Stimulated activated CD4-positive, alpha-beta T cell treated with anti-CD3 and anti-CD28 coated beads, Interleukin-15, amount 100 ng/mL, for 48 hours (primary cell): ENCODE measurements around the gene MYADML2.

Source experiments
- DNase-seq, 2 donors: peaks; one replicate each; pipeline ENCODE4 v3.0.0-alpha.2; 2020; ENCODE audit warnings: low read depth in 2 of 2

MYADML2 gene

DNA sequence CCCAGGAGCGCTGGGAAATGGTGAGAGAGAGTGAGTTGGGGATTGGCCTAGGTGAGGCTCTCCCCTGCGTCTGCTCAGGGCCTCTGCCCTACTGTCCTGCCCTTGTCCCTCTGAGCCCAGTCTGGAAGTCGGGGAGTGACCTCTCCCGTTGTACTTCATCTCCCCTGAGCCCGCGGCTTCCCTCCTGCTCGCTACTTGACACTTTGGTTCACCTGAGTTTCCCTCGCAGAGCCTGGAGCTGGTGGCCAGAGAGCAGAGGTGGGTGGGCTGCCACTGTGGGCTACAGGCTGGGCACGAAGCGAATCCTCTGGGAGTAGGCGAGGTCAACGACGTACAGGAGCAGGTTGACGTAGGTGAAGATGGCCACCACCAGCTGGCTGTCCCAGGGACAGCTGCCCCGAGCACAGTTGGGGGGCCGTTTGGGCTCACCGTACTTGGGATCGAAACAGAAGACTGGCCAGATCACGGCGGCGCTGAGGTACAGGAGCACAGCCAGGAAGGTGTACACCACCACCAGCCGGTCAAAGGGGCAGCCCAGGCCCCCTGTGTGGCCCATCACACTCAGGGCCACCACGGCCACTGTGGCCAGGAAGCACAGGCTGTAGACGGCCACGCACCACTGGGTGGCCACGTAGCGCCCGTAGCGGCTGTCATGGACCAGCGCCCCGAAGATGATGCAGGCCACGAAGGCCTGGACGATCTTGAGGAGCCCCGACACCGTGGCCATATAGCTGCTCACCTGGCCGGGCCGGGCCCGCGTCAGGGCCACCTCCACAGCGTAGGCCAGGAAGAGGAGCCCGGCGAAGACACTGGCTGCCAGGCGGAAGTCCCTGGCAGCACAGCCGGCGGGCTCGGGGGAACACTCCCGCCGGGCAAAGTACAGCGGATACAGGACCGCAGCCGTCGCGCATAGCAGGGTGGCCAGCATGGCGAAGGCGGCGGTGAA, 6.2 kb downstream of the MYADML2 start:
- DNase-seq = no peak

- no peak for DNase-seq
These were observed 7.1 kb downstream of the MYADML2 start for GRCh38 chr17:81939881-81940385.

DNA sequence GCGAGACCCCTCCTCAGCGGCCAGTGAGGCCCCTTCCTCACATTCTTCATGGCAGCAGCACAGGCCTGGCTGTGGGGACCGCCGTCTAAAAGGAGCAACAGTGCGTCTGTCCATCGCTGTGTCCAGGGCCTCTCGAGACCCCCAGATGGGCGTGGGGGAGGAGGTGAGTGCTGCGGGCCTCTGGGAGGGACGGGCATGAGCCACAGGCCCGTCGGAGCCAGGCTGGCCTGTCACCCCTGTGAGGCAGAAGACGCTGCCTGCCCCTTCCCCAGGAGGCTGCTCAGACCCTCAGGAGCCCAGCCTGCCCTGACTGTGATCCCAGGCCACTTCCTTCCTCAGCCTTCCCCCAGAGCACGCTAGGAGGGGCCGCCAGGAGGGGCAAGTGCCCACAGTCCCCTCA, 7.8 kb downstream of the MYADML2 start:
- no peak for DNase-seq

DNA sequence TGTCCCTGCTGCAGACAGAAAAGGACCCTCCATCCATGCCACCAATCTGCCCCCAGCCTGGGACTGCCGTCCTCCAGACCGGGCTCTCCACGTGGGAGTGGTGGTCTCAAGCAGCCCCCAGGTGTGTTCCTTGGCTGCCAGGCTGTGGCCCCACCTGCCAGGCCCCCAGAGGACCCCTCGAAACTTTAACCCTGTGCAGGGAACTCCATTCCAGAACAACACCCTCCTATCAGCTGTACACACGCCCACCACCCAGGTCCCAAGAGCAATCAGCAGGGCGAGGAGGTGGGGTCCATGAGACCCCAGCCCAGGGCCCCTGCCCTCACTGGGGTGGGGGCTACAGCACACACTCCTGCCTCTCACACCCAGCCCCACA, 11.3 kb downstream of the MYADML2 start:
- no peak for DNase-seq

- no peak for DNase-seq
These were observed 12.0 kb downstream of the MYADML2 start for GRCh38 chr17:81934850-81935708.

DNA sequence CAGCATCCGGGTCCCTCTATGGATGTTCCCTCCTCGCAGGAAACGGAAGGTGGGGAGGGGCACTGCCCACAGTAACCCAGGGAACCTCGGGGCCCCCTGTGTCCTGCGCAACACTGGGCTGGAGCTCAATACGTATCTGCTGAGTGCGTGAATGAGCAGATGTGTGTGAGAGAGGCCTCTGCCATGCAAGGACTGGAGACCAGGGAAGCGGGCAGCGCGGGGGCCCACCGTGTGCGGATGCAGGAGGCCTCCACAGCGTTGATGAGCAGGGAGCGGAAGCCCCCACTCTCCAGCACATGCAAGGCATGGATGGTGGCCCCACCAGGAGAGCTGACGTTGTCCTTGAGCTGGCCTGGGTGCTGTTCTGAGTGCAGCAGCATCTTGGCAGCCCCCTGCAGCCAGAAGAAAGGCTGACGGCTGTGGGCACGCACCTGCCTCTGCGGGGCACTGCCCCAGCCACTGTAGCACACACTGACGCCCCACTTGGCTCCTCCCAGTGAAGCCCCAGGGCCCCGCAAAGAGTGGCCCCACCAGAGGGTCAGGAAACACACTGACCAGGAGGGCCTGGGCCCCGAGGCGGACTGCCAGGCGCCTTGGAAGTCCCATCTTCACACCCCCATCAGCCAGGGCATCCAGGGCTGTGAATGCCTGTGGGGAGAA, 12.8 kb downstream of the MYADML2 start:
- no peak for DNase-seq

- DNase-seq = no peak
These were observed 13.8 kb downstream of the MYADML2 start for GRCh38 chr17:81933178-81933699.

GRCh38 chr17:81932333-81932983, 14.6 kb downstream of the MYADML2 start:
- DNase-seq = no peak

DNA sequence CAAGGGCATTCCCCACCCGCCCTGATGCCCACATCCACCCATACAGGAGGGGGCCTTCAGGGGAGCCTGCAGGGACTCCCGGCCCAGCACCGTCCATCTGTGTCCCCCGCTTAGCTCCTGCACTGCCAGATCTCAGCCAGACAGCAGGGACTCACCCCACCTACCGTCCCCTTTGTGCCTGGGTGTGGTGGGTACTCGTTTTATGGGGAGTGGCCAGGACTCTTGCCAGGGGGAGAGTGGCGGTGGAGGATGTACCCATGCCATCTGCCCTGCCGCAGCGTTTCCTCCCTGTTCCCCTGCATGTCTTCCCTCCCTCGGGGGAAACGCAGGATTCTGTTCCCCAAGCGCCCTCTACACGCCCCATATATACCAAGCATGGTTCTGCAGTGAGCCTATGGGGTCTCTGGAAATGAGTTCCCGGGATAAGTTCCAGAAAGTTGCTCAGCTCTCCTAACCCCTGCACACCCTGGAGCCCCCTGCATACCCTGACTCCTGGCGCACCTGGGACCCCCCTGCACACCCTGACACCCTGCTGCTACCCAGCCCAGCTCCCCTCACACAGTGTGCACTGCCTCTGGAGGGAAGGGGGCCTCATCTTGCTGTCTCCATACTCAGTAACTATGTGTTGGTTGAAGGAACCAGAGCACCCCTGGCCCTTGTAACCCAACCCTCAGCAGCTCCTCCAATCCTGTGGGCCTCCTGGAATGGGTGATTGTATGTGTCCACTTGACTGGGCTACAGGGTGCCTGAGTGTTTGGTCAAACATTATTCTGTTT, 15.3 kb downstream of the MYADML2 start:
- no peak for DNase-seq

DNA sequence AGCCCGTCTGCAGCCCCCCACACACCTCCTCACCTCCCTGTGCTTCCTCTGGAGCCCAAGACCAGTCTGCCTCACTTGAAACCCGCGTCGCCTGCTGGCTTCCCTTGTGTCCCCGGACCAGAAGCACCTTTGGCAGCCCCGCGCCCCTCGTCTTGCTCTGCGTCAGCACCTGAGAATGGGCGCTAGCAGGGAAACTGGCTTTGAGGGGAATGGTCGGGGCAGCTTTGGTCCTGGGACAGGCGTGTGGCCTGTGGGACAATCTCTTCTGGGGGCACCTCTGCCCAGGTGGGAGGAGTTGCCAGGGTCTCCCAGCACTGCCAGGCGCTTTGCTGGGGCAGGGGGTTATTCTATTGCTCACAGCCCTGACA, 15.9 kb downstream of the MYADML2 start:
- DNase-seq = no peak

DNA sequence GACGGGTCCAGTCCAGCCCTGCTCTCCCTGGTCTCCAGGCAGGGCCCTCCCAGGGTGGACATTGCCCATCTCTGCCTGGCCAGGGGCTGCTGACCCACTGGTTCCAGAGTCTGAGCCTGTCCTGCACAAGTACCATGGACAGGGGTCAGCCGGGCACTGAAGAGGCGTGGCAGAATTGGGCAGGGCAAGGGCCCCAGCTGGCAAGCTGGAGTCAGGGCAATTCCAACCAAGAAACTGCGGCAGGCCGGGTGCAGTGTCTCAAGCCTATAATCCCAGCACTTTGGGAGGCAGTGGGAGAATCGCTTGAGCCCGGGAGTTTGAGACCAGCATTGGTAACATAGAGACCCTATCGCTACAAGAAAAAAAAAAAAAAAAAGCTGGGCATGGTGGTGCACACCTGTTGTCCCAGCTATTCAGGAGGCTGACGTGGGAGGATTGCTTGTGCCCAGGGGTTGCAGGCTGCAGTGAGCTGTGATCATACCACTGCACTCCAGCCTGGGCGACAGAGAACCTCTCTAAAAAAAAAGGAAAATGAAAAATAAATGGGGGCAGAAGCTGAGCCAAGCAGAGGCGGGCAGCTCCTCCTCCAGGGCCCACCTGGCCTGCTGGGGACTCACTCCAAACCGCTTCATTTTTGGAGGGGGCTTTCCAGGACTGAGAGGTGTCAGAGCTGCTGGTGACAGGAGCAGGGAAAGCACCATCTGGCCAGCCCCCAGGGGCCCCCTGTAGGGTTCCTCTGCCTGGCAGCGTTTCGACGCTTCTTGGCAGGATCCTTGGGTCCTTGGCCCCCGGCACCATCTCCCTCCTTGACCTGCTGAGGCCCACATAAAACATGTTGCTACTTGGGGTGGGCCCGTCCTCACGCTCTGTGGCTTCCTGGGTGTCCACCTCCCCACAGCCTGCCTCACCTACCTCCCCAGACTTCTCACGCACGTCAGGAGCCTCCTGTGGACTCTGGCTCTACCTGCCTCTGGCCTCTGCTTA, 16.6 kb downstream of the MYADML2 start:
- DNase-seq = no peak

GRCh38 chr17:81929253-81930141, 17.5 kb downstream of the MYADML2 start:
- no peak for DNase-seq

GRCh38 chr17:81928544-81929252, 18.3 kb downstream of the MYADML2 start:
- no peak for DNase-seq

GRCh38 chr17:81927653-81928543, 19.1 kb downstream of the MYADML2 start, which contains the start of gene MAFG:
Gene MAFG (minus strand): TSS chr17:81927735. CDS start chr17:81923185, 4,550 bp downstream.
- peak; percentile 79 to 84 for DNase-seq

GRCh38 chr17:81927152-81927652, 19.8 kb downstream of the MYADML2 start:
- DNase-seq = no peak
